Measurements from ENCODE around the gene APLF.
"Not testable (repeated sequence)": the region's sequence is repeated elsewhere in the genome, so short reads cannot be mapped to it uniquely, and the experiment has no call there.

Gene APLF

DNA sequence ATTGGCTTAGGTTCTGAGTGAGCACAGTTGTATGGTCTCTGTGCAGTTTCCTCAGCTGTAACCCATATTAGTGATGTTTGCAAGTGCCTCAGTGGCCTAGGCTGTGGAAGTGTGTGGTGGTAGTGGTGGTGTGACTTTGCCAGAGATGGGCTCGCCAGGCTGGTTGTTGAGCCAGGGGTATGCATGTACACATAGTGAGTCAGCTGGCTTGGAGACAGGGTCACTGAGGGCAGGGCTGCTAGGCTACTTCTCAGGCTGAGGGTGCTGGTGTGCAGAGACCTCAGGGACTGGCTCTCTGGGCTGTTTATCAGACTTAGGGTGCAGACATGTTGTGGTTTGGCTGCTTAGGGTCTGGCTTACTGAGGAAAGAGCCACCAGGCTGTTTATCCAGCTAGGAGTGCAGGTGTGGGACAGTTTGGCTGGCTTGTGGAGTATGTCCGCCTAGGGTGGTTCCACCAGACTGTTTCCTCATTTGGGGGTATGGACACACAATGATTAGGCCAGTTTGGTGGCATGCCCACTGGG, 15.0 kb downstream of the APLF start:
- DNase-seq (ENCODE audit: extremely low spot score) = no peak

DNA sequence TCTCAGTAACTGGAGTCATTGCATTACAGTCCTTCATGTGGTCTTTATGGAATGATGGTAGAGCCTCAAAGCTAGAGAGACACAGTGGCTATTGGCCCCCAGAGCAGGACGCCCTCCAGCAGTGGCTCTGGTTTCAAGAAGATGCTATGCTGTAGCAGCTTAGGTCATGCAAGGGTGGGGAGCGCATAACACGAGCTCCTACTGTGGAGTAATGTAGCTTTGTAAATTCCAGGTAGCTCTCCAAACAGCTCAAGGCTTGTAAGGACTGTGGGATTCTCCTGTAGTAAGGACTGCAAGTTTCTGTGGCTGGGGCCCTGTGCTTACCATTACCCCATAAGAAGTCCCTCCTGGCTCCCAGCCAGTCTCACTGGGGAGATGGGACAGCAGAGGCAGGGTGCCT, 15.6 kb downstream of the APLF start:
- CTCF ChIA-PET = interaction anchor here (1.3 to 1.9 kb wide), 5 partner anchors 13 to 460 kb away, joined by 3 to 7 read pairs (median 3); no protein-coding TSS in a partner anchor
- no peak for DNase-seq (ENCODE audit: extremely low spot score)
- TF ChIP-seq, protein P1, sequence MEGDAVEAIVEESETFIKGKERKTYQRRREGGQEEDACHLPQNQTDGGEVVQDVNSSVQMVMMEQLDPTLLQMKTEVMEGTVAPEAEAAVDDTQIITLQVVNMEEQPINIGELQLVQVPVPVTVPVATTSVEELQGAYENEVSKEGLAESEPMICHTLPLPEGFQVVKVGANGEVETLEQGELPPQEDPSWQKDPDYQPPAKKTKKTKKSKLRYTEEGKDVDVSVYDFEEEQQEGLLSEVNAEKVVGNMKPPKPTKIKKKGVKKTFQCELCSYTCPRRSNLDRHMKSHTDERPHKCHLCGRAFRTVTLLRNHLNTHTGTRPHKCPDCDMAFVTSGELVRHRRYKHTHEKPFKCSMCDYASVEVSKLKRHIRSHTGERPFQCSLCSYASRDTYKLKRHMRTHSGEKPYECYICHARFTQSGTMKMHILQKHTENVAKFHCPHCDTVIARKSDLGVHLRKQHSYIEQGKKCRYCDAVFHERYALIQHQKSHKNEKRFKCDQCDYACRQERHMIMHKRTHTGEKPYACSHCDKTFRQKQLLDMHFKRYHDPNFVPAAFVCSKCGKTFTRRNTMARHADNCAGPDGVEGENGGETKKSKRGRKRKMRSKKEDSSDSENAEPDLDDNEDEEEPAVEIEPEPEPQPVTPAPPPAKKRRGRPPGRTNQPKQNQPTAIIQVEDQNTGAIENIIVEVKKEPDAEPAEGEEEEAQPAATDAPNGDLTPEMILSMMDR (IDR thresholded peaks at IDR 0.05; ENCODE audit: control extremely low read depth, extremely low read depth, low read depth, missing control alignments) = no peak
- POLR2A ChIA-PET = no interaction called here

More for the DNA sequence above, 15.0 kb downstream of the APLF start:
- ChIA-PET CTCF (interaction anchor here (1.3 to 1.9 kb wide), 5 partner anchors 13 to 461 kb away, joined by 3 to 7 read pairs (median 3); no protein-coding TSS in a partner anchor), POLR2A (no interaction called here)
- TF ChIP-seq, protein P1 (IDR thresholded peaks at IDR 0.05; ENCODE audit: control extremely low read depth, extremely low read depth, low read depth, missing control alignments) = no peak

DNA sequence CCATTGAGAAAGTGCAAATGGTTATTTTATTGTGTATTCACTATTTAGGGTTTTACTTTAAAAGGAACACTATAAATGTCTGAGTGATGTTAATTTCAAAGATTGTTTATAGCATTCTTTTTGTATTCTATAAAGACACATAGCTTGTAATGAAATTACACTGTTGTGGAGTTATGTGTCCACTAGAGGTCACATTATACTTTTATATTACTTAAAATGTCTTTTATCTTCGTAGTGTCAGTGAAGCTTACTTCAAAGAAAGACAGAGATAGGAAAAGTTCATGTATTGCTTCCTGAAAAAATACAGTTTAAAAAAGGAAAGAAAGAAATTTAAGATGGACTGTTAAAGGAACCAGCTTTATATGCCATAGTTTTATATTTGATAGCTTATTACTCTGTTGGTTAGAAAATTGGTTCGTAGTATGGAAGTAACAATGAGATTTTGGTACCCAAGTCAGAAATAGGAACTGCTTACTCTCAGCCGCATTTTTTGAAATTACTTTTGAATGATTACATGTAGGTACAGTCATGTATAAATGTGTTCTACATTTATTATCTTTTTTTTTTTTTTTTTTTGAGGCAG, 20.5 kb downstream of the APLF start:
- ChIA-PET CTCF (interaction anchor here (0.5 to 2.6 kb wide), 38 partner anchors 9 to 455 kb away, joined by 3 to 20 read pairs (median 4); no protein-coding TSS in a partner anchor), POLR2A (interaction anchor here (0.7 kb wide), 1 partner anchor 21 kb away, joined by 4 read pairs; no protein-coding TSS in a partner anchor)
- DNase-seq (ENCODE audit: extremely low spot score) = peak; percentile 38
- TF ChIP-seq, protein P1 (IDR thresholded peaks at IDR 0.05; ENCODE audit: control extremely low read depth, extremely low read depth, low read depth, missing control alignments) = peak; percentile 33

DNA sequence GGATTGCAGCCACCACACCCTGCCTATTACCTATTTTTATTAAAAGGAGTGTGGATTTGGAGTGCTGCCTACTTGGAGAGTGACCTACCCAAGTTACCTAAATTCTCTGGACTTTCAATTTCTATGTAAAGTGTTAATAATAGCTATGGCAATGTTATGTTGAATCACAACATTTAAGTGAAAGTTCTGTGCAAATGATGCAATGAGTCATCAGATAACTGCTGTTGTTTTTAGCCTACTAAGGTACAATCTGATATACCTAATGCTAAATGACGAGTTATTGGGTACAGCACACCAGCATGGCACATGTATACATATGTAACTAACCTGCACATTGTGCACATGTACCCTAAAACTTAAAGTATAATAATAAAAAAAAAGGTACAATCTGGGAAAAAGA, 21.2 kb downstream of the APLF start:
- CTCF ChIA-PET = interaction anchor here (0.7 to 2.6 kb wide), 20 partner anchors 8 to 448 kb away, joined by 3 to 20 read pairs (median 5); no protein-coding TSS in a partner anchor
- peak; percentile 26 for DNase-seq (ENCODE audit: extremely low spot score)
- POLR2A ChIA-PET = not testable (repeated sequence)

DNA sequence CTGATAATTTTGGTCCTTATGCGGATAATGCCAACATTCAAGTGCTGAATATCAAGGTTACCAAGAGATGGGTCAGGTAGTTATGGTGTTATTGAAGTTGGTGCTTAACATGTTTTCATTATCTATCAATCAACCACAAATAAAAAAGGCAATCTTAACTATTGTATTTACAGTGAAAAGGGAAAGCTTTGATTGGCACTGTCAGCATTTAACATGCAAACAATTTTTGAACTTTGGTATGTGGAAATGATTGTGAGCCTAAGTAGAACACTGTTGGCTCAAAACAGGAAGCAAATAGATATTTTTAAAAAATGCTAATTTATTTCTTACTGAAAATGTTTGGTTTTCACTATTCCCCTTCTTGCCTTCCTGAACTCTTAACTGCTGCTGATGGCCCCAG, 21.9 kb downstream of the APLF start:
- ChIA-PET CTCF (interaction anchor here (1.4 to 2.6 kb wide), 6 partner anchors 12 to 419 kb away, joined by 3 to 15 read pairs (median 9); no protein-coding TSS in a partner anchor), POLR2A (no interaction called here)
- TF ChIP-seq, protein P1 (IDR thresholded peaks at IDR 0.05; ENCODE audit: control extremely low read depth, extremely low read depth, low read depth, missing control alignments) = no peak
- no peak for DNase-seq (ENCODE audit: extremely low spot score)

DNA sequence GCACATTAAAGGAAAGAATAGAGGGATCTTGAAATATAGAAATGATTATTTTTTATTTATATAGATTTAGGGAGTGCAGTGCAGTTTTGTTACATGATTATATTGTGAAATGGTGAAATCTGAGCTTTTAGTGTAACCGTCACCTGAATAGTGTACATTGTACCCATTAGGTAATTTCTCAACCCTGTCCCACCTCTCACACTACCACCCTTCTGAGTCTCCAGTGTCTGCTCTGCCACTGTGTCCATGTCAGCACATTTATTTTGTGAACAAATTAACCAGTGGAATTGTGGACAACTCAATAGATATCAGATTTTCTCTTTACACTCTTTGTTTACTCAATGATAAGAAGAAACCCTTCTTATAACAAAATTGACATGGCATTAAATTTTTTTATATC, 24.2 kb downstream of the APLF start:
- POLR2A ChIA-PET = no interaction called here
- DNase-seq (ENCODE audit: extremely low spot score) = no peak
- TF ChIP-seq, protein P1 (IDR thresholded peaks at IDR 0.05; ENCODE audit: control extremely low read depth, extremely low read depth, low read depth, missing control alignments) = no peak
- CTCF ChIA-PET = interaction anchor here (1.7 kb wide), 1 partner anchor 103 kb away, joined by 4 read pairs; no protein-coding TSS in a partner anchor

DNA sequence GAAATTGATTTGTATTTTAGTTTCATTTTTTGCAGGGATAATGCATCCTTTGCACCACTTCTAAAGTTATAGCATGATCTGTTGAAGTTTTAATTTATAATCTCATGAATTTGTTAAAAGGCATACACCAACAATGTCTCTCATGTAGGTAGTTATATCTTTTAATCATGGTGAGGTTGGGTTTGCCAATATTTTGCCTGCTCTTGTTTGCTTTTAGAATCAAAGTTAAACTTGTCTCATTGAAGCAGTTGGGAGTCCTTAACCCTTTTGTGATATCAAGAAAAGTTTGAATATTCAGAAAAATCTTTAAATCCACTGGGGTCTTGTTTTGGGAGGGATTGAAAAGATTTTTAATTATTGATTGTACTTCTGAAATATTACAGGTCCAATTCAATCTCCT, 31.7 kb downstream of the APLF start:
- no peak for DNase-seq (ENCODE audit: extremely low spot score)
- CTCF ChIA-PET = interaction anchor here (1.5 to 1.9 kb wide), 3 partner anchors 13 to 217 kb away, joined by 3 to 6 read pairs (median 5); no protein-coding TSS in a partner anchor
- TF ChIP-seq, protein P1 (IDR thresholded peaks at IDR 0.05; ENCODE audit: control extremely low read depth, extremely low read depth, low read depth, missing control alignments) = no peak
- POLR2A ChIA-PET = no interaction called here
